GM12874 (cell line): ENCODE results near the gene RHBDL1.

Experiments
- TF ChIP-seq, protein P1 (sequence below): IDR thresholded peaks from 2 replicates; pipeline ENCODE4 v1.5.1; 2011; ENCODE audit warnings: low read depth, mild to moderate bottlenecking, control low read depth, low read length, moderate library complexity; ENCODE audit not compliant: insufficient read depth

Gene RHBDL1

DNA sequence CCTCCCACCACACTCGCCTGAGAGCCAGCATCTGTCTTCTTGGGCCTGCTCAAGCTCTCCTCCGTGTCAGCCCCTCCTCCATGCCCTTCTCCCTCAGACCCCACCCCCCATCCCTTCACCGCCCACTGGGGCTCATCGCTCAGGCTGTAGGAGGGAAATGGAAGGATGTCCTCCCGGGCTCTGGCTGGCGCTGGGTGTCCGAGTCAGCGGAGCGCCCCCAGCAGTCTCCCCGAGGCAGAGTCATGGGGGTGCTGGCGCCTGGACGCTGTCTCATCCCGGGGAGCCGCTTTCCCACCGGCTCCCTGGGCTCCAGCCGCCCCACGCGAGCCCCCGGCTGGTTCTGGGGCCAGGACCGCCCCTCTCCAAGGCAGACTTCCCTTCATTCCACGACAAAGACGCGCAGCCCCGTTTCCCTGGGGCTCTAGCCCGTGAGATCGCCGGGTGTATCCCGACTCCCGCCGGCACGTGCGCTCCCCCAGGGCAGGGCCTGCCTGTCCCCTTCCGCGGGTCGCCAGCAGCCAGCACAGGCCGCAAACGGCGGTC lies 45.0 kb downstream of the RHBDL1 start:
- TF ChIP-seq, protein P1, sequence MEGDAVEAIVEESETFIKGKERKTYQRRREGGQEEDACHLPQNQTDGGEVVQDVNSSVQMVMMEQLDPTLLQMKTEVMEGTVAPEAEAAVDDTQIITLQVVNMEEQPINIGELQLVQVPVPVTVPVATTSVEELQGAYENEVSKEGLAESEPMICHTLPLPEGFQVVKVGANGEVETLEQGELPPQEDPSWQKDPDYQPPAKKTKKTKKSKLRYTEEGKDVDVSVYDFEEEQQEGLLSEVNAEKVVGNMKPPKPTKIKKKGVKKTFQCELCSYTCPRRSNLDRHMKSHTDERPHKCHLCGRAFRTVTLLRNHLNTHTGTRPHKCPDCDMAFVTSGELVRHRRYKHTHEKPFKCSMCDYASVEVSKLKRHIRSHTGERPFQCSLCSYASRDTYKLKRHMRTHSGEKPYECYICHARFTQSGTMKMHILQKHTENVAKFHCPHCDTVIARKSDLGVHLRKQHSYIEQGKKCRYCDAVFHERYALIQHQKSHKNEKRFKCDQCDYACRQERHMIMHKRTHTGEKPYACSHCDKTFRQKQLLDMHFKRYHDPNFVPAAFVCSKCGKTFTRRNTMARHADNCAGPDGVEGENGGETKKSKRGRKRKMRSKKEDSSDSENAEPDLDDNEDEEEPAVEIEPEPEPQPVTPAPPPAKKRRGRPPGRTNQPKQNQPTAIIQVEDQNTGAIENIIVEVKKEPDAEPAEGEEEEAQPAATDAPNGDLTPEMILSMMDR = peak; percentile 47

DNA sequence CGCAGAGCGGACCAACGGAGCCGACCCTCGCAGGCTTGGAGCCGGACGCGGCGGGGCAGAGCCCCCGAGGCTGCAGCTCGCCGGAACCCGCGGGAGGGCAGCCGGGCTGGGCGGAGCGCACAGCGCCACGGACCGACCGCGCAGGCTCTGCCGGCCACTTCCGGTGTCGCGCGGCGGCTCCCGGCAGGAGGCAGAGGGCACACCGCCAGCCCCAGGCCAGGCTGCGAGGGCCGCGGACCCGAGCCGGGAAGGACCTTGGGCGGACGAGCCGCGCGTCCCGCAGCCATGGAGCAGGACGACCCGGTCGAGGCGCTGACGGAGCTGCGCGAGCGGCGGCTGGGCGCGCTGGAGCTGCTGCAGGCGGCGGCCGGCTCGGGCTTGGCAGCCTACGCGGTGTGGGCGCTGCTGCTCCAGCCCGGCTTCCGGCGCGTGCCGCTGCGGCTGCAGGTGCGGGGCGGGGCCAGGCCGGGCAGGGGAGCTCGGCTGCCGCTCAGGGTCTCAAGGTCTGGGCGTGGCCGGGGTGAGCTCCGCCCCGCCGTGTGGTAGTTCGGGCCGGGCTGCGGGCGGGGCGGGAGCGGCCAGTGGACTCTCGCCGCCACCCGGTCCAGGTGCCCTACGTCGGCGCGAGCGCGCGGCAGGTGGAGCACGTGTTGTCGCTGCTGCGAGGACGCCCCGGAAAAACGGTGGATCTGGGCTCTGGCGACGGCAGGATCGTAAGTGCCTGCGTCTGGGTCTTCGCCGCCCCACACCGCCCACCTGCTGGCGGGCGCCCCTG lies 45.7 kb downstream of the RHBDL1 start, which contains the start of gene ANTKMT:
ANTKMT (plus strand) TSS at position 157 of the 775 bp plus-strand sequence; CDS start at position 286, 129 bp downstream.
- TF ChIP-seq, protein P1 = no peak

DNA sequence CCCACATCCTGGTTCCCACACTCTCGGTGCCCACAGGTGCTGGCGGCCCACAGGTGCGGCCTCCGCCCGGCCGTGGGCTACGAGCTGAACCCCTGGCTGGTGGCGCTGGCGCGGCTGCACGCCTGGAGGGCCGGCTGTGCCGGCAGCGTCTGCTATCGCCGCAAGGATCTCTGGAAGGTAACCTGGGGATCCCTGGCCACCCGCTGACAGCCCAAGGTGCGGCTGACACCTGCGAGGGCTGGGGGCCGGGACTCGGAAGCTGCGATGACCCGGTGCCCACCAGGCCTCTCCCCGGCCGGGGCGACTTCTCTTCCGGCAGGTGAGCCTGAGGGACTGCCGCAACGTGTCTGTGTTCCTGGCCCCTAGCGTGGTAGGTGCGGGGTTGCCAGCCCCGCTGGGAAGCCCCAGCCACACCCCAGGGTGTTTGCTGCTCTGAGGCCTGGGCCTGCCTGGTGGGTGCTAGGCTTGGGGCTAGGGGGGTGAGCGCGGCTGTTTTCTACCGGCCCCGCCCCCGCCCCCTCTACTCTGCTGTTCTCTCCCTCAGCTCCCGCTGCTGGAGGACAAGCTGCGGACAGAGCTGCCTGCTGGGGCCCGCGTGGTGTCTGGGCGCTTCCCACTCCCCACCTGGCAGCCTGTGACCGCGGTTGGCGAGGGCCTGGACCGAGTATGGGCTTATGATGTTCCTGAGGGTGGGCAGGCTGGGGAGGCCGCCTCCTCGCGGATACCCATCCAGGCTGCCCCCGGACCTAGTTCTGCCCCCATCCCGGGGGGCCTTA lies 46.5 kb downstream of the RHBDL1 start:
- TF ChIP-seq, protein P1 = no peak

DNA sequence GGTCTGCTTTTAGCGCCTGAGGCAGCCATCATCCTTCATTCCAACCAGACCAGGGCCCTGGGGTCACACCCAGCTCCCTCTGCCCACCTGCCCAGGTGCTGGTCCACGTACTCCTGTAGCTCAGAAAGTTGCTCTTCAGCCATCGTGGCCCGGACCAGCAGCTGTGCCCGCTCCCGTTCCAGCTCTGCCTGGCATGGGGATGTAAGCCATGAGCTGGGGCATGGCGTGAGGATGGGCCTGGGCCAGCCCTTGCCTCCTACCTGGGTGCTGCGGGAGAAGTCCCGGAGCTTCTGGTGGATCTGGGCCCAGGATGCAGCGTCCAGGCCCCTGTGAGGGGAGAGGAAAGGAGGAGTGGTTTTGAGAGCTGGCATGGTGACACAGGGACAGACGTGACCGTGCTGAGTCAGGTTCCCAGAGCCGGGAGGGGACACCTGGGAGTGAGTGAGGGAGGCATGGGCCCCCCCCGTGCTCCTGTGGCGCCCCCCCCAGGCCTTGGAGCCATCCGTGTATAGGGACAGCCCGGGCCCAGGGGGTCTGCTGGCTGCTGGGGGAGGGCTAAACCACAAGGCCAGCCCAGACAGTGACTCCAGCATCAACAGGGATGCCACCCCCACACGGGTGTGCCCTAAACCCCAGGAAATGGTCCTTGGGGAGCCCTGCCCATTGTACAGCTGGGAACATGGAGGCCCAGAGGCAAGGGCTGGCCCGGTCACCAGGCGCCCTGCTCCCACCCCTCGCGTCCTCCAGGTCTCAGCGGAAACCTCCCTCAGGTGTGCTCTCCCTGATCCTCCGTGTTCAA lies 47.6 kb downstream of the RHBDL1 start:
- TF ChIP-seq, protein P1 = no peak

DNA sequence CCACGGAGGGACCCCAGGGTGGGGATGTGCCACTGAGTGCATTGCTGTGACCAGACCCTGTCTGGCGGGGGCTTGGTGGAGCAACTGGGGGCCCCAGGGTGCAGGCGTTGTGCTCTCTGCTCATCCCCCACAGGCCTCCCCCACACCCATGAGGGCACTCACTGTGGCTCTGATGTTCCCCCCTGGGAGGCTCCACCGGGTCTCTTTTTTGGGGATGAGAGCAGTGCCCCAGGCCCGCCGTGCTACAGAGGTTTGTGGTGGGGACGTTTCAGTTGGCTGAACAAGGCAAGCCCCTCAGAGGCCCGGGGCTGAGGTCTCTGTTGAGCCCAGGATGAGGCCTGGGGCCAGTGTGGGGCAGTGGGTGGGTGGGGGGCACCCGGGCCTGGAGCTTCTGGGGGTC lies 48.2 kb downstream of the RHBDL1 start:
- TF ChIP-seq, protein P1 = no peak

DNA sequence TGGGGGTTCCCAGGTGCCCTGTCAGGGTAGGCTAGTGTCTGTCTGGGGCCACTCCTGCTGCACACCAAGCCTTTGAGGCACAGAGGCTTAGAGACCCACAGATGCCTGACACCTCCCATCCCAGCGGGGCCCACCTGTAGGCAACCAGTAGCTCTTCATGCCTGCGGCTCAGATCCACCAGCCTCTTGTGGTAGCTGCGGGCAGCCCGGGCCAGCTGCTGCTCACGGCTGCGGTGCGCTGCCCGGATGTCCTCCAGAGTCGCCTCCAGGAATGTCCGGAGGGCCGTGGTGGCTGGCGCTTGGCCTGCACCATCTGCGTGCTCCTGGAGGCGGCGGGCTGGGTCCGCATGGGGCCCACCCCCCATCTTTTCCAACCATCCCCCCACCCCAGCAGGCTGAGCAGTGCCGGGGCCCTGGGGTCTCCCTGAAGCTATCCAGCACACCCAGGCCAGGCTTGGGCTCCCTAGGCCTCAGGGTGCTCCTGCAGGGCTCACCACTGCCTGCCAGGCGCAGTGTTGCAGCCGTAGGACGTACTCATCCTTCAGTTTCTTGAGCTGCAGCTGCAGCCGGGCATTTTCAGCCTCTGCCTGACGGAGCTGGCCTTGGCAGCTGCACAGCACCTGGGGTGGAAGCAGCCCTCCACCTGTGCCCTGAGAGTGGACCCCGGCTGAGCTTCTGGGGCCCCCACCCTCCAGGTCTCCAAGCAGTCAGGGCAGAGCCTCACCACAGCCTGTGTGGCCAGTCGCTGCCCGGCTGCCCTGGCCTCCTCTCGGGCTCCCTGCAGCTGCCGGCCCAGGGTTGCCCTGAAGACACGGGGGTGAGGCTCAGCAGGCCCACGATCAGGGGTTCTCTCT lies 48.9 kb downstream of the RHBDL1 start:
- TF ChIP-seq, protein P1 = no peak
